Heart left ventricle (tissue), 13 donors: ENCODE measurements around the gene HSPB9.

Experiments
- POLR2A ChIP-seq, 2 donors: fragments of 450-650 bp; IDR thresholded peaks; one replicate each; pipeline ENCODE4 v1.6.1; 2017; ENCODE audit warnings: antibody characterized with exemption in 2 of 2, mild to moderate bottlenecking in 2 of 2, moderate library complexity in 2 of 2
- TF ChIP-seq, protein P1 (sequence below), 12 donors: fragments of 200-600 bp; sonication (generic) in 4 of 12; IDR thresholded peaks; one replicate each; pipeline versions ENCODE4 v1.5.0 to v1.8.0; 2018 to 2022; ENCODE audit warnings: antibody characterized with exemption in 12 of 12, mild to moderate bottlenecking in 5 of 12
- donor health status: ischemic (EF 13 %, LVEDD 7.1; RV severe dilation, severe dysfunction).
- donor health status: DM: no; HTN: yes; CAD: no.
- donor health status: DM: no; HTN: no; CAD: no.
- donor health status: ischemic (EF 25% LVEDD 6.9; RV normal size, moderate dysfunction).
- donor health status: ischemic (EF 25% LVEDD 5.7; RV mildly dilated, moderate dysfunction).
- donor health status: ischemic (EF 35%, LVEDD 5.7; RV mildly dilated, moderate dysfunction).
- donor health status: nonischemic (EF 11% LVEDD 7.7; RV severe dilation, severe dysfunction).
- donor health status: DM: yes; HTN: yes; CAD: no.
- donor health status: PGD.
- donor health status: ischemic (EF 29% LVEDD 5.4; RV normal size, mild dysfunction).
- donor health status: nonischemic (EF 23%, LVEDD 6.1; RV moderate dilation, normal function).

DNA sequence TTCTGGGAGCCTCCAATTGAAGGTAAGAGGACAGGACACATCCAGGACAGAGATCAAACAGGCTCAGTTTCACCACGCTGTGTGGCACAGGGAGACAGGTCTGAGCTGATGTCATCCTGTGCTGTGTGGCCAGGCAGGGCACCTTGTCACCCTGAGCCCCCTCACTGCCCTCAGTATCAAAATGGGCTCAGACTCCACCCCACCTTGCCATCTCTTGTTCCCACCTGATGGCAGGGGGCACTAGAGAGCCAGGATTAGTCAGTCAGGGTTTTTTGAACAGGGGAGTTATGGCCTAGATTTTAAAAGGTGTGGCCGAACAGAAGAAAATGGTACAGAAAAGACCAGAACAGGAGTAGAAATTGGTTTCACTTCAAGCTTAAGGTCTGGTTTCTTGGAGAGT lies 4.1 kb upstream of the HSPB9 start:
- TF ChIP-seq, protein P1, sequence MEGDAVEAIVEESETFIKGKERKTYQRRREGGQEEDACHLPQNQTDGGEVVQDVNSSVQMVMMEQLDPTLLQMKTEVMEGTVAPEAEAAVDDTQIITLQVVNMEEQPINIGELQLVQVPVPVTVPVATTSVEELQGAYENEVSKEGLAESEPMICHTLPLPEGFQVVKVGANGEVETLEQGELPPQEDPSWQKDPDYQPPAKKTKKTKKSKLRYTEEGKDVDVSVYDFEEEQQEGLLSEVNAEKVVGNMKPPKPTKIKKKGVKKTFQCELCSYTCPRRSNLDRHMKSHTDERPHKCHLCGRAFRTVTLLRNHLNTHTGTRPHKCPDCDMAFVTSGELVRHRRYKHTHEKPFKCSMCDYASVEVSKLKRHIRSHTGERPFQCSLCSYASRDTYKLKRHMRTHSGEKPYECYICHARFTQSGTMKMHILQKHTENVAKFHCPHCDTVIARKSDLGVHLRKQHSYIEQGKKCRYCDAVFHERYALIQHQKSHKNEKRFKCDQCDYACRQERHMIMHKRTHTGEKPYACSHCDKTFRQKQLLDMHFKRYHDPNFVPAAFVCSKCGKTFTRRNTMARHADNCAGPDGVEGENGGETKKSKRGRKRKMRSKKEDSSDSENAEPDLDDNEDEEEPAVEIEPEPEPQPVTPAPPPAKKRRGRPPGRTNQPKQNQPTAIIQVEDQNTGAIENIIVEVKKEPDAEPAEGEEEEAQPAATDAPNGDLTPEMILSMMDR (IDR thresholded peaks at IDR 0.05) = peak in 11 of 12 donors; percentile 18 to 49 (median 35)
- TF ChIP-seq POLR2A (IDR thresholded peaks at IDR 0.05) = no peak
